Fibroblast of lung (primary cell): Measurements from ENCODE around the gene MSI2. TPM values are rescaled to one million over a fixed set of nuclear protein-coding genes. Genes with fewer than 3 reads are reported as not detected.
A peak's percentile ranks its signal among the peaks of the same experiment; 100 is the strongest.

Source experiments
- DNase-seq, 2 donors: peaks; one replicate each; pipeline versions ENCODE4 v3.0.0 to v3.0.0-alpha.2; 2010; ENCODE audit warnings: low read depth in 2 of 2
- H2AFZ ChIP-seq: 2 replicates; pipeline ENCODE4 v1.5.1; 2012; ENCODE audit warnings: low read length, control low read depth, inconsistent platforms
- H3K27ac ChIP-seq: 2 replicates; pipeline ENCODE4 v1.5.1; 2011; ENCODE audit warnings: low read length, control low read depth; ENCODE audit not compliant: insufficient read depth
- H3K27me3 ChIP-seq: 2 replicates; pipeline ENCODE4 v1.5.1; 2011; ENCODE audit warnings: mild to moderate bottlenecking, low read length; ENCODE audit not compliant: control insufficient read depth, insufficient read depth
- H3K36me3 ChIP-seq: 2 replicates; pipeline ENCODE4 v1.5.1; 2011; ENCODE audit warnings: low read length; ENCODE audit not compliant: control insufficient read depth, insufficient read depth
- H3K4me1 ChIP-seq: 2 replicates; pipeline ENCODE4 v1.5.1; 2011; ENCODE audit warnings: low read length; ENCODE audit not compliant: control insufficient read depth, insufficient read depth; ENCODE audit errors: extremely low read depth
- H3K4me2 ChIP-seq: 2 replicates; pipeline ENCODE4 v1.5.1; 2011; ENCODE audit warnings: low read length, control low read depth; ENCODE audit not compliant: insufficient read depth; ENCODE audit errors: extremely low read depth
- H3K4me3 ChIP-seq, 4 experiments: fragments of 200-600 bp in 1 of 4; sonication (generic) in 1 of 4; replicated peaks in 1 of 4; 2 replicates each; pipeline ENCODE4 v1.5.1; 2011 to 2016; ENCODE audit warnings: low read length in 4 of 4, low read depth in 3 of 4, mild to moderate bottlenecking in 3 of 4, control low read depth in 2 of 4, inconsistent platforms in 1 of 4, mixed read lengths in 1 of 4; ENCODE audit not compliant: insufficient read depth in 1 of 4; ENCODE audit errors: control extremely low read depth in 1 of 4
- H3K79me2 ChIP-seq: 2 replicates; pipeline ENCODE4 v1.5.1; 2012; ENCODE audit warnings: mild to moderate bottlenecking, low read length, inconsistent platforms; ENCODE audit not compliant: control insufficient read depth, insufficient read depth
- H3K9ac ChIP-seq: 2 replicates; pipeline ENCODE4 v1.5.1; 2011; ENCODE audit warnings: mild to moderate bottlenecking, low read length, control low read depth; ENCODE audit not compliant: insufficient read depth
- H3K9me3 ChIP-seq: 2 replicates; pipeline ENCODE4 v1.5.1; 2012; ENCODE audit warnings: low read depth, low read length; ENCODE audit not compliant: control insufficient read depth, insufficient read depth
- H4K20me1 ChIP-seq: 2 replicates; pipeline ENCODE4 v1.5.1; 2011; ENCODE audit warnings: low read length; ENCODE audit not compliant: control insufficient read depth, insufficient read depth; ENCODE audit errors: extremely low read depth
- CTCF ChIP-seq, 2 donors: IDR thresholded peaks in 1 of 2; conservative IDR thresholded peaks in 1 of 2; 1 replicate in 1 of 2; 2 replicates in 1 of 2; pipeline ENCODE4 v1.5.1; 2011 to 2012; ENCODE audit warnings: low read length in 2 of 2, control low read depth in 1 of 2, inconsistent platforms in 1 of 2, low read depth in 1 of 2, mild to moderate bottlenecking in 1 of 2
- EZH2 ChIP-seq: IDR thresholded peaks from 2 replicates; pipeline ENCODE4 v1.5.1; 2012; ENCODE audit warnings: low read length, control low read depth, mild to moderate bottlenecking; ENCODE audit errors: missing control alignments
- polyA plus RNA-seq, 2 donors: library from polyadenylated mRNA; depleted of rRNA in 1 of 2; stranded (reverse) in 1 of 2; unstranded in 1 of 2; fragments of >200 nt; gene quantifications; 2 replicates each; pipeline ENCODE4 v1.2.1, GENCODE V29; 2011 to 2012; ENCODE audit warnings: missing spikeins in 1 of 2
- total RNA-seq: library from RNA; depleted of rRNA; stranded (reverse); fragments of >200 nt; gene quantifications from 2 replicates; pipeline ENCODE4 v1.2.1, GENCODE V29; 2014

The MSI2 gene
- total and polyA plus RNA-seq, 2 donors (not counting 1 experiment from before 2014, with no cell fraction given), result 6.8 to 14.2 TPM

GRCh38 chr17:57327176-57327970, 71.0 kb downstream of the MSI2 start:
- H3K27ac ChIP-seq, result no peak overlapping the region
- TF ChIP-seq EZH2 (no peak), CTCF (conservative IDR thresholded peaks at IDR 0.05 in 1 of 2, IDR thresholded peaks at IDR 0.05 in 1 of 2; ENCODE audit: low read depth in 1 of 2, low read length in 2 of 2) (no peak)
- no peaks in the 10 kb centered on the region for H3K36me3 ChIP-seq
- H4K20me1 ChIP-seq, result no peaks in the 10 kb centered on the region
- H3K4me3 ChIP-seq, result no peak overlapping the region
- no peak for DNase-seq
- H3K9ac ChIP-seq, result no peak overlapping the region
- no peaks in the 10 kb centered on the region for H3K27me3 ChIP-seq
- no peaks in the 10 kb centered on the region for H3K79me2 ChIP-seq
- H2AFZ ChIP-seq, result no peak overlapping the region
- no peaks in the 10 kb centered on the region for H3K9me3 ChIP-seq
- no peak overlapping the region for H3K4me2 ChIP-seq
- H3K4me1 ChIP-seq, result no peaks in the 10 kb centered on the region

GRCh38 chr17:57328109-57328882, 72.0 kb downstream of the MSI2 start:
- Histone ChIP-seq H3K36me3 (no peaks in the 10 kb centered on the region), H3K27ac (no peak overlapping the region), H3K4me3 (no peak overlapping the region), H2AFZ (no peak overlapping the region), H3K4me1 (no peaks in the 10 kb centered on the region), H3K9ac (no peak overlapping the region), H4K20me1 (no peaks in the 10 kb centered on the region), H3K79me2 (no peaks in the 10 kb centered on the region), H3K4me2 (no peak overlapping the region), H3K9me3 (no peaks in the 10 kb centered on the region), H3K27me3 (no peaks in the 10 kb centered on the region)
- TF ChIP-seq EZH2, result no peak
- no peak for TF ChIP-seq CTCF (conservative IDR thresholded peaks at IDR 0.05 in 1 of 2, IDR thresholded peaks at IDR 0.05 in 1 of 2; ENCODE audit: low read depth in 1 of 2, low read length in 2 of 2)
- no peak for DNase-seq

GRCh38 chr17:57329380-57330214, 73.3 kb downstream of the MSI2 start:
- Histone ChIP-seq H3K27me3 (no peaks in the 10 kb centered on the region), H3K36me3 (no peaks in the 10 kb centered on the region), H4K20me1 (no peaks in the 10 kb centered on the region), H3K9me3 (no peaks in the 10 kb centered on the region), H3K4me1 (no peaks in the 10 kb centered on the region), H3K79me2 (no peaks in the 10 kb centered on the region), H2AFZ (no peak overlapping the region), H3K4me2 (no peak overlapping the region), H3K9ac (no peak overlapping the region), H3K27ac (no peak overlapping the region), H3K4me3 (no peak overlapping the region)
- no peak for TF ChIP-seq EZH2
- no peak for TF ChIP-seq CTCF (conservative IDR thresholded peaks at IDR 0.05 in 1 of 2, IDR thresholded peaks at IDR 0.05 in 1 of 2; ENCODE audit: low read depth in 1 of 2, low read length in 2 of 2)
- DNase-seq, result peak in 1 of 2 donors; percentile 14
